Effector CD4-positive, alpha-beta T cell (primary cell): ENCODE data around the gene C1orf141.
"Not testable (repeated sequence)": the region's sequence is repeated elsewhere in the genome, so short reads cannot be mapped to it uniquely, and the experiment has no call there.

Experiments
- DNase-seq: peaks from one replicate; pipeline ENCODE4 v3.0.0-alpha.2; 2020

The C1orf141 gene

DNA sequence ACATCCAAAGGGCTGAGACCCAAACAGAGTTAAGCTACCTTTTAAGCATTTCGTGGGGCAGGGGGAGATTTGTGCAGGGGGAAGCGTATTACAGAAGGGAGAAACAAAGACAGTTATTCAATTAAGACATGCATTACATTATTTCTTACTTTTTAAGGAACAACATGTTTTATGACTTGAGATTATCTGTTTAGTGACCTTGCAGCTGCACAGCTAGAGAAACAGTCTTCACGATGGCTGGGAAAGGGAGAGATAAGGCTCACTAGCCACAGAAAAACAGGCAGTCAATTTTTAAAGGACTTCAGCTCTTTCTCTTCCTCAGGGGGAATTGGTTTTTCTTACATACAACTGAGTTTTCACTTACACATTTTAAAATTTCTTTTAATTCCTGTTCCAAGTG lies 7.1 kb upstream of the C1orf141 start:
- not testable (repeated sequence) for DNase-seq

DNA sequence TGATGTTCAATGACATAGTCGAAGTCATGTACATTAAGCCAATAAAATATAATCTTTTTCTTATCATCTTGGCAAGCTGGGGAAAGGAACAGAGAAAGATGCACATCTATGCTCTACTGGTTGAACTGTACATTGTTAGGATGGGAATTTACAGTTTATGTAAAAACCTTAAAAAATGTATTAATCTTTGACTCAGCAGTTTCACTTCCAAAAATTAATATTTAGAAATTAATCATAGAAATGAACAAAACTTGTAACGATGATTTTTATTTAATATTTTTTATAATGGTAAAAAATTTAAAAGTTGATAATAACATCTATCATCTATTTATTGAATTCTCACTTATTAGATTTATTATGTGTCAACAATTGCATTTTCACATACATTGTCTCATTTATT lies 5.7 kb upstream of the C1orf141 start:
- no peak for DNase-seq

- DNase-seq = no peak
Measured at GRCh38 chr1:67138813-67139499, 4.2 kb upstream of the C1orf141 start.

GRCh38 chr1:67137307-67137753 lies 2.6 kb upstream of the C1orf141 start:
- no peak for DNase-seq

- DNase-seq = no peak
Measured at GRCh38 chr1:67135354-67135753, 584 bp upstream of the C1orf141 start.

- DNase-seq = no peak
Measured at GRCh38 chr1:67133177-67133576, 1.6 kb downstream of the C1orf141 start.

DNA sequence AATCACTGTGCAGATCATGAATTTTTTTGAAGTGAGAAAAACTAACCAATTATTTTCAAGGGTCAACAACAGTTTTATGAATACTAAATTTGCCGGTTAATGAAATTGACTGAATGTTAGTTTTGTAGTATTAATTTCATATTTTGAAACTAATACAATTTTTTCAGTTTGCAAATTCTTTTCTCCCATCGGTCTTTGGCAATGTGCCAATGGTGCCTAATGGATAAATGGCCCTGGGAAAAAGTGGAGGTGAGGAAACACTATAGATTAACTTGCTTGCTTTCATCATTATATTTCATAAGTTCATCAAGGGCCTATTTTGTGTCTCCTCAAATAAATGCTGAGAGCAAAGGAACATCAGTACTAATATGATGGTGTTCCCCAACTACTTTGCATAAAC lies 4.1 kb downstream of the C1orf141 start:
- no peak for DNase-seq

DNA sequence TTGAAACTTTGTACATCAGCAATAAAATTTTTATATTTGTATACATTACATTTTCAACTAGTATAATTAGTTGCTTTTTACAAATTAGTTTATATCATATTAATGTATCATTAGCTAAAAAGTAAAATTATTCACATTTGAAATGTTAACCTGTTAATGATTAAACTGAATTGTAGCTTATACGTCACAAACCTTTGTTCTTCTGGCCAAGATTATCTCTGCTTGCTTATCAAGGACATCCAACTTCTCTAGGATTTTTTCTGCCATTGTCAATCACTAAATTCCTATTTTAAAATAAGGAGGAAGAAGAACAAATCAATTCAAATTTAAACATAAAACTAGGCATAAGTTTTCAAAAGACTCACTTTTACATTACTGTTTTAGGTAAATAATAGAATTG lies 7.8 kb downstream of the C1orf141 start:
- DNase-seq = no peak

GRCh38 chr1:67126111-67126746 lies 8.5 kb downstream of the C1orf141 start:
- no peak for DNase-seq

DNA sequence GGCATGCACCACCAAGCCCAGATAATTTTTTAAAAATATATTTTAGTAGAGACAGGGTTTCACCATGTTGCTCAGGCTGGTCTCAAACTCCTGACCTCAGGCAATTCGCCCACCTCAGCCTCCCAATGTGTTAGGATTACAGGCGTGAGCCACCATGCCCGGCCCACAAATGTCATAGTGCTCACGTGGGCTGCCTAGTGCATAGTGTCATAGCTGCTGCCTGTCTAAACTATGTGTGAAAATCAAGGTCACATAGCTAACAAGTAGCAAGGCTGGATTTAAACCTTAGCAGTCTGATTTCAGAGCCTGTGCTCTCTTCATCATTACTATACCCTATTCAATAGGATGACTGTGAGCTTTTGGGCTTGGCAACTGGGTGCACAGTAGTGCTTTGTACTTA lies 10.3 kb downstream of the C1orf141 start:
- DNase-seq = no peak

DNA sequence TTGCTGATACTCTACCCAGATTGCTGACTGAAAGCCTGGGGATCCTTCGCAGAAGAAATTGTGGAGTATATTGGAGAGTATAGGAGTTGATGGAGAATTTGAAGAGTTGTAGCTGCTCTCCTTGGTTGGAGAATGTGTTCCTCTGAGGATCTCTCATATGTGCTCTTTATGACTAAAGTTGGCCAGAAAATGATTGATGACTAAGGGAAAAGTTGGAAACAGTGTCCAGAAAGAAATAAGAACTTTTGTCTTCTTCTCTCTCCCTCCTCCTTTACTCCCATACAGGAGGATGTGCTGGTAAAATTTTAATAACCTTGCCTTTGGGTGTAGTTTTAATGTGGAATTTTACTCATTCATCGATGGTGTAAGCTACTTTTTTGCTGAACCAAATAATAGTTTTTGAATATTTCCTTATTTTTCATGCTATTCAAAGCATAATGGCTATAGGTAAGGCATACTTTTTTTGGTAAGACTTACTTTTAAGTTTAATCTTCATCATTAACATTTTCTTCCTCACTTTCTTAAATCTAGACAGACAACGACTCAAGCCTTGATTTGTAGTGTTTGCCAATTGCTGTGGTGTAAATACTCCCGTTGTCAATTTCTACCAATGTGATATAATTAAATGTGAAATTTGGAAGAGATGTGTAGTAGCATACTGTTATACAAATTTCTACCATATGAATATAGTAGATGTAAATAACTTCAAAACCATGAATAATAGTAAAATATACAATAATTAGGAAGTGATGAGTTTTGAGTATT lies 13.7 kb downstream of the C1orf141 start:
- no peak for DNase-seq

DNA sequence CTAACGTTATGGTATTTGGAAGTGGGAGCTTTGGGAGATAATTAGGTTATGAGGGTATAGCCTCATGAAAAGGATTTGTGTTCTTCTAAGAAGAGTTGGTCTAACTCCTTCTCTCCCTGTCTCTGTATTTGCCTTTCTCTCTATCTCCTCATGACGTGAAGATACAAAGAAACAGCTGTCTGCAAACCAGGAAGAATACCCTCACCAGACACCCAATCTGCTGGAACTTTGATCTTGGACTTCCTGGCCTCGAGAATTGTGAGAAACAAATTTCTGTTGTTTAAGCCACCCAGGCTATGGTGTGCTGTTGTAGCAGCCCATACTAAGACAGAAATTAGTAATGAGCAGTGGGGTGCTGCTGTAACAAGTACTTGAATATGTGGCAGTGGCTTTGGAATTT lies 16.1 kb downstream of the C1orf141 start:
- no peak for DNase-seq

DNA sequence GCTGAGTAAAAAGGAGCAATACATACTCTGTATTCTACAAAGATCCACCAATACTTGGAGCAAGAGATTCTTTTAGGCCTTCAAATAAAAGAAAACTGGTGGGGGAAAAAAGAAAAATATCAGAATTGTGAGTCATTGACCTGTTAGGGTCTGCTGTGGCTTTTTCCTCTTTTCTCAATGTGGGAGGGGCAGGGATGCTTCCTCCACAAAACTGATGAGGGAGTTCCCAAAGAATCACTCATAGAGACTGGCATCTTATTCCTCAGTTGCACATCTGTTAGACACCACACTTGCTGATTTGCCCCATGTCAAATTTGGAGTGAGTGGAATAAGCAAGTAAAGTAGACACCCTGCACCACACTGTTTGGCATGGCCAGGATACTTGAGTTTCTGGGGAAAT lies 16.6 kb downstream of the C1orf141 start:
- no peak for DNase-seq

DNA sequence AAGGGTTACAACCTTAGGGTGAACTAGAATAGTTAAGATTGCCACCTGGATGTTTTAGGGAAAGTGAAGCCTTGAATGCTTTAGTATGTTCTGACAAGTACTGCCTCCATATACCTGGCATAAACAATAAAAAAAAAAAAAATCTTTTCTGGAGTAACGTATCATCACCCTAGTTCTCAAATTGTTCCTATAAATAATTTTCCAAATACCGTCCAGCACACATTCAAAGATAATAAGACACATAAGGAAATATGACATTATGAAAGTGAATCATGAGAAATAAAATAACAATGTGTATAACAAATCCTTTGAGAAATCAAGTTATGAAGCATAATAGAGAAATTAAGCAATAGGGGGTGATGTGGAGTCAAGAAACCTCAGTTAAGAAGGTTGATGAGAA lies 20.6 kb downstream of the C1orf141 start:
- DNase-seq = no peak

GRCh38 chr1:67110352-67110751 lies 24.4 kb downstream of the C1orf141 start:
- DNase-seq = no peak

- no peak for DNase-seq
Measured at GRCh38 chr1:67105508-67105907, 29.3 kb downstream of the C1orf141 start.

- no peak for DNase-seq
Measured at GRCh38 chr1:67103548-67103947, 31.2 kb downstream of the C1orf141 start.

- no peak for DNase-seq
Measured at GRCh38 chr1:67100833-67101232, 33.9 kb downstream of the C1orf141 start.

DNA sequence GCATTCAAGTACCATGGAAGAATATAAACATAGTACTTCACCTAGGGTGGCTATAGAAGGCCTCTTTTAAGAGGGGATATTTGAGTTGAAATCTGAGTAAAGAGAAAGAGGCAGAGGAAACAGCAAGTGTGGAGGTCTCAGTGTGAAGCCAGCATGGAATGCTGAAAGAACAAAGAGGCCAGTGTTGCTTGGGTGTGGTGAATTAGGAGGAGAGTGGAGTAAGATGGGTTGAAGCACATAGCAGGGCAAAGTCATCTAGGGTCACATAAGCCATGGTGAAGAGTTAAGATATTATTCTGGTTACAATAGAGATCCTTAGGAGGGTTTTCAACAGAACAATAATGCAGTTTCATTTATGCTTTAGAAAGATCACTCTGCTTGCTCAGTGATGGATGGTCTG lies 37.5 kb downstream of the C1orf141 start:
- no peak for DNase-seq

GRCh38 chr1:67094191-67094590 lies 40.6 kb downstream of the C1orf141 start:
- DNase-seq = no peak

- DNase-seq = no peak
Measured at GRCh38 chr1:67089685-67090208, 45.0 kb downstream of the C1orf141 start.

GRCh38 chr1:67088440-67088839 lies 46.3 kb downstream of the C1orf141 start:
- DNase-seq = no peak

GRCh38 chr1:67085326-67085725 lies 49.4 kb downstream of the C1orf141 start:
- no peak for DNase-seq
